ENCODE measurements around the gene CDH24. TPM values are rescaled to one million over a fixed set of nuclear protein-coding genes. Genes with fewer than 3 reads are reported as not detected.

Gene CDH24
- polyA plus RNA-seq, 2 of the 4 experiments (the other 2 are of a cell fraction) = 4.8 to 5.1 TPM

DNA sequence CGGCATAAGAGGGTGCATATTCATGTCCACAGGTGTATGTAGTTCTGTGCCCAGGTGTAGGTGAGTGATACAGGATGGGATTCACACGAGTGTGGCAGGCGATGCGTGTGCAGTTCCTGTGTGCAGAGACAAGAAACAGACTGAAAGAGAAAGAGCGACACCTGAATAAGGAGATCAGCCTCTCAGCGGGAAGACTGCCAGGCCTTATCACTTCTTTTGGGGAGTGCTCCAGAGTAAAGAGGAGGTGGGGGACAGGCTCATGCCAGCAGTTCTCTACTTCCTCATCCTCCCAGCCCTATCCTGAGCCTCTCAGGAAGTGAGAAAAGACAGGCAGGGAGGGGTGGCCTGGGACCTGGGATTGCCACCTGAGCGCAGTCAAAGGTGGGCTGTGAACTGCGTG is 12.5 kb downstream of the CDH24 start:
- ChIA-PET CTCF (interaction anchor here (1.1 to 33.8 kb wide), 4 partner anchors 10 to 56 kb away, joined by 3 to 1206 read pairs (median 30); partner anchors contain the start of genes AJUBA and CDH24), POLR2A (no interaction called here)
- Histone ChIP-seq H3K4me3 (no peak overlapping the region), H3K27ac (no peak overlapping the region), H3K4me2 (no peak overlapping the region), H3K4me1 (peaks cover 6% of the 10 kb centered on the region; the same call in 1 of the 3 replicates), H3K9me3 (no peaks in the 10 kb centered on the region)
- WGBS (ENCODE audit: missing lambda C conversion rate) = 90% methylated on average over 8 of the region's 8 CpGs
- no peak for TF ChIP-seq GATA3 (IDR thresholded peaks at IDR 0.05; ENCODE audit: borderline replicate concordance)
- DNase-seq (ENCODE audit: low read depth in 1 of 2, low spot score in 1 of 2) (no peak), FAIRE-seq (no peak), ATAC-seq (no peak)

DNA sequence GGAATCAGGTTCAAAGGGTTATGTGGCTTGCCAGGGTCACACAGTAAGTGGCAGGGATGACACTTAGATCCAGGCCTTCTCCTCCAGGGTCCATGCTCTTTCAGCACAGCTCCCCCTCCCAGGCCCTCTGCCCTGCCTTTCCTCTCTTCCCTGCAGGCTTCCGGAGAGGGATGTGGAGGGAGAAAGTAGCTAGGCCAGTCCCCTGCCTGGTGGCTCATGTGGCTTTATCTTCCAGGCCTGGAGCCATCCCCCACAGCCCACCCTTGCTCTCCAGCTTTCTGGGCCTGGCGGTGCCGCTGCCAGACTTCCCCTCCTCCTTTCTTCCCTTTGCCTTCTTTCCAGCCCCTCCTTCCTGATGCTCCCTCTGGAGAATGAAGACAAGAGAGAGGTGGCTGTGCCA is 13.6 kb downstream of the CDH24 start:
- FAIRE-seq = no peak
- TF ChIP-seq ATOH8 (CRISPR knock-in tag; IDR thresholded peaks at IDR 0.05; ENCODE audit: low read depth) (no peak), JUN (IDR thresholded peaks at IDR 0.05) (no peak), RNF2 (IDR thresholded peaks at IDR 0.05; ENCODE audit: borderline replicate concordance, low read depth) (no peak), USF2 (IDR thresholded peaks at IDR 0.05) (no peak), ZC3H11A (IDR thresholded peaks at IDR 0.05) (no peak), MAFK (IDR thresholded peaks at IDR 0.05; ENCODE audit: partially characterized antibody) (no peak), HOXB13 (CRISPR knock-in tag; IDR thresholded peaks at IDR 0.05; ENCODE audit: low read depth) (no peak), MYC (IDR thresholded peaks at IDR 0.05; ENCODE audit: borderline replicate concordance, low read length) (no peak), PBX3 (IDR thresholded peaks at IDR 0.05) (no peak), RFX5 (IDR thresholded peaks at IDR 0.05) (no peak), KDM5A (IDR thresholded peaks at IDR 0.05) (no peak), JUNB (IDR thresholded peaks at IDR 0.05) (no peak), ZSCAN20 (CRISPR knock-in tag; IDR thresholded peaks at IDR 0.05) (no peak), RARB (CRISPR knock-in tag; IDR thresholded peaks at IDR 0.05) (no peak), E2F6 (IDR thresholded peaks at IDR 0.05; ENCODE audit: borderline replicate concordance, low read depth) (no peak)
- TF ChIP-seq, protein P1, sequence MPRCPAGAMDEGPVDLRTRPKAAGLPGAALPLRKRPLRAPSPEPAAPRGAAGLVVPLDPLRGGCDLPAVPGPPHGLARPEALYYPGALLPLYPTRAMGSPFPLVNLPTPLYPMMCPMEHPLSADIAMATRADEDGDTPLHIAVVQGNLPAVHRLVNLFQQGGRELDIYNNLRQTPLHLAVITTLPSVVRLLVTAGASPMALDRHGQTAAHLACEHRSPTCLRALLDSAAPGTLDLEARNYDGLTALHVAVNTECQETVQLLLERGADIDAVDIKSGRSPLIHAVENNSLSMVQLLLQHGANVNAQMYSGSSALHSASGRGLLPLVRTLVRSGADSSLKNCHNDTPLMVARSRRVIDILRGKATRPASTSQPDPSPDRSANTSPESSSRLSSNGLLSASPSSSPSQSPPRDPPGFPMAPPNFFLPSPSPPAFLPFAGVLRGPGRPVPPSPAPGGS (IDR thresholded peaks at IDR 0.05) = no peak
- TF ChIP-seq, protein P2, sequence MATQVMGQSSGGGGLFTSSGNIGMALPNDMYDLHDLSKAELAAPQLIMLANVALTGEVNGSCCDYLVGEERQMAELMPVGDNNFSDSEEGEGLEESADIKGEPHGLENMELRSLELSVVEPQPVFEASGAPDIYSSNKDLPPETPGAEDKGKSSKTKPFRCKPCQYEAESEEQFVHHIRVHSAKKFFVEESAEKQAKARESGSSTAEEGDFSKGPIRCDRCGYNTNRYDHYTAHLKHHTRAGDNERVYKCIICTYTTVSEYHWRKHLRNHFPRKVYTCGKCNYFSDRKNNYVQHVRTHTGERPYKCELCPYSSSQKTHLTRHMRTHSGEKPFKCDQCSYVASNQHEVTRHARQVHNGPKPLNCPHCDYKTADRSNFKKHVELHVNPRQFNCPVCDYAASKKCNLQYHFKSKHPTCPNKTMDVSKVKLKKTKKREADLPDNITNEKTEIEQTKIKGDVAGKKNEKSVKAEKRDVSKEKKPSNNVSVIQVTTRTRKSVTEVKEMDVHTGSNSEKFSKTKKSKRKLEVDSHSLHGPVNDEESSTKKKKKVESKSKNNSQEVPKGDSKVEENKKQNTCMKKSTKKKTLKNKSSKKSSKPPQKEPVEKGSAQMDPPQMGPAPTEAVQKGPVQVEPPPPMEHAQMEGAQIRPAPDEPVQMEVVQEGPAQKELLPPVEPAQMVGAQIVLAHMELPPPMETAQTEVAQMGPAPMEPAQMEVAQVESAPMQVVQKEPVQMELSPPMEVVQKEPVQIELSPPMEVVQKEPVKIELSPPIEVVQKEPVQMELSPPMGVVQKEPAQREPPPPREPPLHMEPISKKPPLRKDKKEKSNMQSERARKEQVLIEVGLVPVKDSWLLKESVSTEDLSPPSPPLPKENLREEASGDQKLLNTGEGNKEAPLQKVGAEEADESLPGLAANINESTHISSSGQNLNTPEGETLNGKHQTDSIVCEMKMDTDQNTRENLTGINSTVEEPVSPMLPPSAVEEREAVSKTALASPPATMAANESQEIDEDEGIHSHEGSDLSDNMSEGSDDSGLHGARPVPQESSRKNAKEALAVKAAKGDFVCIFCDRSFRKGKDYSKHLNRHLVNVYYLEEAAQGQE (IDR thresholded peaks at IDR 0.05) = no peak
- Histone ChIP-seq H3K4me2 (no peak overlapping the region), H3K4me1 (peaks cover 6% of the 10 kb centered on the region; the same call in 1 of the 3 replicates), H3K27ac (no peak overlapping the region), H3K9me3 (no peaks in the 10 kb centered on the region), H3K4me3 (no peak overlapping the region)
- DNase-seq (ENCODE audit: low read depth in 1 of 2, low spot score in 1 of 2) = no peak
- 90% methylated on average over 3 of the region's 3 CpGs for WGBS (ENCODE audit: missing lambda C conversion rate)
- POLR2A ChIA-PET = no interaction called here
- CTCF ChIA-PET = interaction anchor here (0.8 to 33.8 kb wide), 7 partner anchors 10 to 55 kb away, joined by 3 to 1206 read pairs (median 3); partner anchors contain the start of genes AJUBA and CDH24
- no peak for ATAC-seq

All from A549 (cell line).